ENCODE data around the gene IL13. TPM values are rescaled to one million over a fixed set of nuclear protein-coding genes. Genes with fewer than 3 reads are reported as not detected.

The IL13 gene
- total RNA-seq, 1 experiment from 2014 or later: not detected

- DNase-seq (ENCODE audit: low read depth, low spot score): no peak
- H2AFZ ChIP-seq (ENCODE audit: low read depth, low read length, poor library complexity, severe bottlenecking): no peak overlapping the region
- no peak overlapping the region for H3K27ac ChIP-seq (ENCODE audit: low read depth, low read length)
- H3K36me3 ChIP-seq (ENCODE audit: control insufficient read depth in 1 of 2, insufficient read depth in 2 of 2, low read length in 2 of 2): no peaks in the 10 kb centered on the region
- ChIA-PET CTCF (interaction anchor here (2.2 kb wide), 1 partner anchor 9 kb away, joined by 5 read pairs; no protein-coding TSS in a partner anchor), POLR2A (no interaction called here), RAD21 (ENCODE audit: low non-redundant PET in 1 of 2, low total read pairs in 2 of 2, uncharacterized antibody in 2 of 2, unreplicated experiment in 2 of 2) (interaction anchor here in 1 of 2 experiments (1.0 kb wide), 1 partner anchor 182 kb away, joined by 4 read pairs; no protein-coding TSS in a partner anchor)
- TF ChIP-seq SIN3A (IDR thresholded peaks at IDR 0.05; ENCODE audit: low read depth) (no peak), SRF (IDR thresholded peaks at IDR 0.05; ENCODE audit: low read depth) (no peak), POLR2A (IDR thresholded peaks at IDR 0.05; ENCODE audit: borderline replicate concordance, extremely low read depth, insufficient read depth, insufficient read length) (no peak), CBX3 (IDR thresholded peaks at IDR 0.05; ENCODE audit: low read depth) (no peak), ZFX (IDR thresholded peaks at IDR 0.05) (no peak), JUND (IDR thresholded peaks at IDR 0.05) (no peak), EGR1 (IDR thresholded peaks at IDR 0.05; ENCODE audit: low read depth) (no peak), FOSL1 (IDR thresholded peaks at IDR 0.05; ENCODE audit: low read depth) (no peak), EZH2phosphoT487 (IDR thresholded peaks at IDR 0.05; ENCODE audit: borderline replicate concordance) (no peak), CEBPB (IDR thresholded peaks at IDR 0.05; ENCODE audit: low read depth) (no peak)
- TF ChIP-seq, protein P1, sequence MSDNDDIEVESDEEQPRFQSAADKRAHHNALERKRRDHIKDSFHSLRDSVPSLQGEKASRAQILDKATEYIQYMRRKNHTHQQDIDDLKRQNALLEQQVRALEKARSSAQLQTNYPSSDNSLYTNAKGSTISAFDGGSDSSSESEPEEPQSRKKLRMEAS (IDR thresholded peaks at IDR 0.05): no peak
- TF ChIP-seq, protein P2, sequence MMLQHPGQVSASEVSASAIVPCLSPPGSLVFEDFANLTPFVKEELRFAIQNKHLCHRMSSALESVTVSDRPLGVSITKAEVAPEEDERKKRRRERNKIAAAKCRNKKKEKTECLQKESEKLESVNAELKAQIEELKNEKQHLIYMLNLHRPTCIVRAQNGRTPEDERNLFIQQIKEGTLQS (IDR thresholded peaks at IDR 0.05): no peak
- TF ChIP-seq, protein P3, sequence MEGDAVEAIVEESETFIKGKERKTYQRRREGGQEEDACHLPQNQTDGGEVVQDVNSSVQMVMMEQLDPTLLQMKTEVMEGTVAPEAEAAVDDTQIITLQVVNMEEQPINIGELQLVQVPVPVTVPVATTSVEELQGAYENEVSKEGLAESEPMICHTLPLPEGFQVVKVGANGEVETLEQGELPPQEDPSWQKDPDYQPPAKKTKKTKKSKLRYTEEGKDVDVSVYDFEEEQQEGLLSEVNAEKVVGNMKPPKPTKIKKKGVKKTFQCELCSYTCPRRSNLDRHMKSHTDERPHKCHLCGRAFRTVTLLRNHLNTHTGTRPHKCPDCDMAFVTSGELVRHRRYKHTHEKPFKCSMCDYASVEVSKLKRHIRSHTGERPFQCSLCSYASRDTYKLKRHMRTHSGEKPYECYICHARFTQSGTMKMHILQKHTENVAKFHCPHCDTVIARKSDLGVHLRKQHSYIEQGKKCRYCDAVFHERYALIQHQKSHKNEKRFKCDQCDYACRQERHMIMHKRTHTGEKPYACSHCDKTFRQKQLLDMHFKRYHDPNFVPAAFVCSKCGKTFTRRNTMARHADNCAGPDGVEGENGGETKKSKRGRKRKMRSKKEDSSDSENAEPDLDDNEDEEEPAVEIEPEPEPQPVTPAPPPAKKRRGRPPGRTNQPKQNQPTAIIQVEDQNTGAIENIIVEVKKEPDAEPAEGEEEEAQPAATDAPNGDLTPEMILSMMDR (IDR thresholded peaks at IDR 0.05 in 2 of 3, conservative IDR thresholded peaks at IDR 0.05 in 1 of 3; ENCODE audit: borderline replicate concordance in 1 of 3, insufficient read depth in 1 of 3, low read depth in 2 of 3, low read length in 2 of 3): no peak
- TF ChIP-seq, protein P4, sequence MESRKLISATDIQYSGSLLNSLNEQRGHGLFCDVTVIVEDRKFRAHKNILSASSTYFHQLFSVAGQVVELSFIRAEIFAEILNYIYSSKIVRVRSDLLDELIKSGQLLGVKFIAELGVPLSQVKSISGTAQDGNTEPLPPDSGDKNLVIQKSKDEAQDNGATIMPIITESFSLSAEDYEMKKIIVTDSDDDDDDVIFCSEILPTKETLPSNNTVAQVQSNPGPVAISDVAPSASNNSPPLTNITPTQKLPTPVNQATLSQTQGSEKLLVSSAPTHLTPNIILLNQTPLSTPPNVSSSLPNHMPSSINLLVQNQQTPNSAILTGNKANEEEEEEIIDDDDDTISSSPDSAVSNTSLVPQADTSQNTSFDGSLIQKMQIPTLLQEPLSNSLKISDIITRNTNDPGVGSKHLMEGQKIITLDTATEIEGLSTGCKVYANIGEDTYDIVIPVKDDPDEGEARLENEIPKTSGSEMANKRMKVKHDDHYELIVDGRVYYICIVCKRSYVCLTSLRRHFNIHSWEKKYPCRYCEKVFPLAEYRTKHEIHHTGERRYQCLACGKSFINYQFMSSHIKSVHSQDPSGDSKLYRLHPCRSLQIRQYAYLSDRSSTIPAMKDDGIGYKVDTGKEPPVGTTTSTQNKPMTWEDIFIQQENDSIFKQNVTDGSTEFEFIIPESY (IDR thresholded peaks at IDR 0.05; ENCODE audit: extremely low read depth, insufficient replicate concordance, low read length): no peak
- no peaks in the 10 kb centered on the region for H3K9me3 ChIP-seq (ENCODE audit: control insufficient read depth in 1 of 2, insufficient read depth in 1 of 2, low read depth in 1 of 2, low read length in 2 of 2)
- H3K9me2 ChIP-seq (ENCODE audit: insufficient read depth): no peaks in the 10 kb centered on the region
- no peak for ATAC-seq
- intact Hi-C loops (cut with micrococcal nuclease): no loop called here
- no peak overlapping the region for H3K4me2 ChIP-seq (ENCODE audit: low read length)
- no peak overlapping the region for H3K9ac ChIP-seq (ENCODE audit: low read length)
- no peaks in the 10 kb centered on the region for H4K20me1 ChIP-seq (ENCODE audit: insufficient read depth)
- no peaks in the 10 kb centered on the region for H3K27me3 ChIP-seq (ENCODE audit: insufficient read depth, low read length)
- no peaks in the 10 kb centered on the region for H3K79me2 ChIP-seq (ENCODE audit: insufficient read depth, low read length)
- no TSS peak for BruUV-seq (replicated peaks)
- H3K4me1 ChIP-seq (ENCODE audit: control insufficient read depth in 1 of 2, insufficient read depth in 2 of 2, low read length in 2 of 2): no peaks in the 10 kb centered on the region
- H3K4me3 ChIP-seq (replicated peaks in 1 of 2; ENCODE audit: low read depth in 1 of 2, low read length in 2 of 2): no peak overlapping the region
These were observed 50.7 kb downstream of the IL13 start for GRCh38 chr5:132708645-132709044.

Other genes starting within 250 kb of the IL13 start
- gene IRF1, start 167.4 kb upstream of the IL13 start, total RNA-seq (2021; ENCODE audit: unreplicated experiment): 30.1 TPM
- gene IL5, start 114.7 kb upstream of the IL13 start, total RNA-seq (2021; ENCODE audit: unreplicated experiment): not detected
- 43.6 TPM for gene RAD50, start 101.2 kb upstream of the IL13 start, total RNA-seq (2021; ENCODE audit: unreplicated experiment)
- not detected for gene IL4, start 15.8 kb downstream of the IL13 start, total RNA-seq (2021; ENCODE audit: unreplicated experiment)
- gene KIF3A, start 79.4 kb downstream of the IL13 start, total RNA-seq (2021; ENCODE audit: unreplicated experiment): 12.7 TPM
- 1.4 TPM for gene CCNI2, start 89.3 kb downstream of the IL13 start, total RNA-seq (2021; ENCODE audit: unreplicated experiment)
- 34.6 TPM for gene SEPTIN8, start 119.1 kb downstream of the IL13 start, total RNA-seq (2021; ENCODE audit: unreplicated experiment)
- gene SOWAHA, start 155.1 kb downstream of the IL13 start, total RNA-seq (2021; ENCODE audit: unreplicated experiment): 0.39 TPM
- gene SHROOM1, start 172.5 kb downstream of the IL13 start, total RNA-seq (2021; ENCODE audit: unreplicated experiment): 9.5 TPM
- 0.49 TPM for gene GDF9, start 208.3 kb downstream of the IL13 start, total RNA-seq (2021; ENCODE audit: unreplicated experiment)
- 528 TPM for gene UQCRQ, start 208.5 kb downstream of the IL13 start, total RNA-seq (2021; ENCODE audit: unreplicated experiment)
- 1.2 TPM for gene LEAP2, start 215.5 kb downstream of the IL13 start, total RNA-seq (2021; ENCODE audit: unreplicated experiment)

Data from HCT116 (cell line).